HepG2 (cell line): ENCODE results near the gene DIRAS1. TPM values are rescaled to one million over a fixed set of nuclear protein-coding genes. Genes with fewer than 3 reads are reported as not detected.

Experiments
- EZH2 ChIP-seq: conservative IDR thresholded peaks from 2 replicates; pipeline ENCODE4 v1.6.1; 2012; ENCODE audit warnings: mild to moderate bottlenecking, low read depth, low read length, moderate library complexity
- HNRNPL ChIP-seq: fragments of 200-400 bp; formaldehyde crosslinking; IDR thresholded peaks from 2 replicates; pipeline ENCODE4 v1.6.1; 2017; ENCODE audit warnings: mild to moderate bottlenecking, low read depth, low read length
- JDP2 ChIP-seq: sonication (generic); formaldehyde crosslinking; IDR thresholded peaks from 2 replicates; pipeline ENCODE4 v1.8.1; 2022; ENCODE audit warnings: missing genetic modification reagents, borderline replicate concordance
- KAT2B ChIP-seq: fragments of 150-350 bp; IDR thresholded peaks from 2 replicates; pipeline ENCODE4 v1.6.1; 2014; ENCODE audit warnings: low read depth, low read length, borderline replicate concordance
- NFE2 ChIP-seq: sonication (generic); formaldehyde crosslinking; IDR thresholded peaks from 2 replicates; pipeline ENCODE4 v1.4.0; 2020; ENCODE audit warnings: missing genetic modification reagents
- SRSF4 ChIP-seq: fragments of 200-400 bp; formaldehyde crosslinking; IDR thresholded peaks from one replicate; pipeline ENCODE4 v1.6.1; 2018; ENCODE audit warnings: mild to moderate bottlenecking, low read depth, low read length, moderate library complexity; ENCODE audit not compliant: poor library complexity, severe bottlenecking
- ZBTB3 ChIP-seq: sonication (generic); formaldehyde crosslinking; IDR thresholded peaks from 2 replicates; pipeline ENCODE4 v1.4.0; 2020; ENCODE audit warnings: low read depth, mild to moderate bottlenecking, moderate library complexity, missing genetic modification reagents, borderline replicate concordance
- ZFY ChIP-seq: sonication (generic); formaldehyde crosslinking; IDR thresholded peaks from 2 replicates; pipeline ENCODE4 v1.4.0; 2020; ENCODE audit warnings: missing genetic modification reagents
- ZNF143 ChIP-seq: sonication (generic); formaldehyde crosslinking; IDR thresholded peaks from 2 replicates; pipeline ENCODE4 v1.4.0; 2020; ENCODE audit warnings: missing genetic modification reagents
- ZNF33A ChIP-seq: sonication (generic); formaldehyde crosslinking; IDR thresholded peaks from 2 replicates; pipeline ENCODE4 v1.5.1; 2020; ENCODE audit warnings: missing genetic modification reagents, mild to moderate bottlenecking, moderate library complexity, borderline replicate concordance
- ZNF614 ChIP-seq: IDR thresholded peaks from 2 replicates; pipeline ENCODE4 v1.6.1; 2018; ENCODE audit warnings: missing biosample characterization, missing genetic modification reagents, inconsistent platforms, borderline replicate concordance
- ZSCAN12 ChIP-seq: sonication (generic); formaldehyde crosslinking; IDR thresholded peaks from 2 replicates; pipeline ENCODE4 v1.9.0; 2021; ENCODE audit warnings: mild to moderate bottlenecking, missing genetic modification reagents
- polyA plus RNA-seq, 8 experiments: library from polyadenylated mRNA; depleted of rRNA in 3 of 8; stranded (reverse) in 7 of 8; unstranded in 1 of 8; fragments of >200 nt; fragmentation: Illumina TruSeq in 4 of 8; extraction: Trizol in 4 of 8; gene quantifications; 2 replicates each; pipeline versions ENCODE4 v1.2.1 to v1.2.3, GENCODE V29; 2011 to 2016; ENCODE audit warnings: low read depth in 4 of 8, missing spikeins in 1 of 8, mixed read lengths in 1 of 8; ENCODE audit not compliant: insufficient read depth in 1 of 8
- total RNA-seq, 5 experiments: library from RNA; depleted of rRNA; stranded (reverse); fragments of >200 nt; fragmentation: Illumina TruSeq; extraction: Trizol; gene quantifications; 2 replicates each; pipeline ENCODE4 v1.2.3, GENCODE V29; 2016; ENCODE audit warnings: low read depth in 1 of 5
- TF ChIP-seq, protein P1 (sequence below): sonication (generic); formaldehyde crosslinking; IDR thresholded peaks from 2 replicates; pipeline ENCODE4 v1.5.0; 2020; ENCODE audit warnings: mild to moderate bottlenecking, missing genetic modification reagents
- TF ChIP-seq, protein P2 (sequence below): sonication (generic); formaldehyde crosslinking; IDR thresholded peaks from 2 replicates; pipeline ENCODE4 v1.5.0; 2020; ENCODE audit warnings: mild to moderate bottlenecking, missing genetic modification reagents
- TF ChIP-seq, protein P3 (sequence below): sonication (generic); formaldehyde crosslinking; IDR thresholded peaks from 2 replicates; pipeline ENCODE4 v1.4.0; 2020; ENCODE audit warnings: mild to moderate bottlenecking, missing genetic modification reagents
- TF ChIP-seq, protein P4 (sequence below): sonication (generic); formaldehyde crosslinking; IDR thresholded peaks from 2 replicates; pipeline ENCODE4 v1.8.0; 2022; ENCODE audit warnings: mild to moderate bottlenecking, missing genetic modification reagents, moderate library complexity
- TF ChIP-seq, protein P5 (sequence below): sonication (generic); formaldehyde crosslinking; IDR thresholded peaks from 2 replicates; pipeline ENCODE4 v1.9.0; 2021; ENCODE audit warnings: missing genetic modification reagents, mild to moderate bottlenecking, borderline replicate concordance
- TF ChIP-seq, protein P6 (sequence below): sonication (generic); formaldehyde crosslinking; IDR thresholded peaks from 2 replicates; pipeline ENCODE4 v1.4.0; 2020; ENCODE audit warnings: missing genetic modification reagents

Gene DIRAS1
- total and polyA plus RNA-seq, 2 of the 13 experiments (the other 11 are each of a cell fraction or from before 2014, with no cell fraction given) = 0.97 to 1.8 TPM

DNA sequence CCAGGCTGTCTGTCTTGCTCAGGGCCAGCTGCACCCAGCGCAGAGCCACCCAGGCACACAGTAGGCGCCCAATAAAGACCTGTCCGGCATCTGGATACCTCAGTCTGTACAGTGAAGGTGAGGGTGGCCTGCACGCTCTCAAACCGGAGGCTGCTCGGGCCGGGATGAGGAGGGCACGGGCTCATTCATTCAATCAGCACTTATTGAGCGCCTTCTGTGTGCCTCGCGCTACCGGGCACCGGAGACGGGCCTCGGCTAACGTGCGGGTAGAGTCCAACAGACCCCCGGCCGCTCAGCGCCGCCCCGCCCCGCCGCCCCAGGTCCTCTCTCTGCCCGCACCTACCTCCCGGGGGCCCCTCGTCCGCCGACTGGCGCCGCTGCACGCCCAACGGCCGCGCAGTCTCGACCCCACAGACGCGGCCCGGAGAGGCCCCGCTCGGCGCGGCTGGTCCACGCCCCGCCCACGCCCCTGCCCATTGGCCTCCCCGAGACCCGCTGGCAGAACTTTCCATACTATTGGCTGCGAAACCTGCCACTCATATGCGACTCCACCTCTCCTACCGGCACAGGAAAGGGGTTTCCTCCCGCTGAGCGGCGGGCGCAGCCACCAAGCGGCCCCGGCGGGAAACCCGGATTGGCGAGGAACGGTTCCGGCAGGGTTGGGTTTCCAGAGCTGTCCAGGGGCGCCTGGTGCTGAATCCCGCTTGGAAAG lies 18.6 kb upstream of the DIRAS1 start, which contains the start of gene SLC39A3 (continued):
- TF ChIP-seq, protein P1, sequence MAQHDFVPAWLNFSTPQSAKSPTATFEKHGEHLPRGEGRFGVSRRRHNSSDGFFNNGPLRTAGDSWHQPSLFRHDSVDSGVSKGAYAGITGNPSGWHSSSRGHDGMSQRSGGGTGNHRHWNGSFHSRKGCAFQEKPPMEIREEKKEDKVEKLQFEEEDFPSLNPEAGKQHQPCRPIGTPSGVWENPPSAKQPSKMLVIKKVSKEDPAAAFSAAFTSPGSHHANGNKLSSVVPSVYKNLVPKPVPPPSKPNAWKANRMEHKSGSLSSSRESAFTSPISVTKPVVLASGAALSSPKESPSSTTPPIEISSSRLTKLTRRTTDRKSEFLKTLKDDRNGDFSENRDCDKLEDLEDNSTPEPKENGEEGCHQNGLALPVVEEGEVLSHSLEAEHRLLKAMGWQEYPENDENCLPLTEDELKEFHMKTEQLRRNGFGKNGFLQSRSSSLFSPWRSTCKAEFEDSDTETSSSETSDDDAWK = no peak
- TF ChIP-seq, protein P2, sequence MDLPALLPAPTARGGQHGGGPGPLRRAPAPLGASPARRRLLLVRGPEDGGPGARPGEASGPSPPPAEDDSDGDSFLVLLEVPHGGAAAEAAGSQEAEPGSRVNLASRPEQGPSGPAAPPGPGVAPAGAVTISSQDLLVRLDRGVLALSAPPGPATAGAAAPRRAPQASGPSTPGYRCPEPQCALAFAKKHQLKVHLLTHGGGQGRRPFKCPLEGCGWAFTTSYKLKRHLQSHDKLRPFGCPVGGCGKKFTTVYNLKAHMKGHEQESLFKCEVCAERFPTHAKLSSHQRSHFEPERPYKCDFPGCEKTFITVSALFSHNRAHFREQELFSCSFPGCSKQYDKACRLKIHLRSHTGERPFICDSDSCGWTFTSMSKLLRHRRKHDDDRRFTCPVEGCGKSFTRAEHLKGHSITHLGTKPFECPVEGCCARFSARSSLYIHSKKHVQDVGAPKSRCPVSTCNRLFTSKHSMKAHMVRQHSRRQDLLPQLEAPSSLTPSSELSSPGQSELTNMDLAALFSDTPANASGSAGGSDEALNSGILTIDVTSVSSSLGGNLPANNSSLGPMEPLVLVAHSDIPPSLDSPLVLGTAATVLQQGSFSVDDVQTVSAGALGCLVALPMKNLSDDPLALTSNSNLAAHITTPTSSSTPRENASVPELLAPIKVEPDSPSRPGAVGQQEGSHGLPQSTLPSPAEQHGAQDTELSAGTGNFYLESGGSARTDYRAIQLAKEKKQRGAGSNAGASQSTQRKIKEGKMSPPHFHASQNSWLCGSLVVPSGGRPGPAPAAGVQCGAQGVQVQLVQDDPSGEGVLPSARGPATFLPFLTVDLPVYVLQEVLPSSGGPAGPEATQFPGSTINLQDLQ (CRISPR knock-in tag) = peak; percentile 95
- TF ChIP-seq JDP2 (CRISPR knock-in tag) (peak; percentile 91; the same call in 1 of the 2 replicates), HNRNPL (peak; percentile 81), ZBTB3 (CRISPR knock-in tag) (peak; percentile 54; the same call in 1 of the 2 replicates), SRSF4 (no peak), ZSCAN12 (peak; percentile 93; the same call in 1 of the 2 replicates), ZNF143 (no peak), EZH2 (no peak), ZNF33A (CRISPR knock-in tag) (peak; percentile 89; the same call in 1 of the 2 replicates), ZFY (peak; percentile 58), KAT2B (no peak), ZNF614 (CRISPR knock-in tag) (peak; percentile 94), NFE2 (peak; percentile 65)
- TF ChIP-seq, protein P3, sequence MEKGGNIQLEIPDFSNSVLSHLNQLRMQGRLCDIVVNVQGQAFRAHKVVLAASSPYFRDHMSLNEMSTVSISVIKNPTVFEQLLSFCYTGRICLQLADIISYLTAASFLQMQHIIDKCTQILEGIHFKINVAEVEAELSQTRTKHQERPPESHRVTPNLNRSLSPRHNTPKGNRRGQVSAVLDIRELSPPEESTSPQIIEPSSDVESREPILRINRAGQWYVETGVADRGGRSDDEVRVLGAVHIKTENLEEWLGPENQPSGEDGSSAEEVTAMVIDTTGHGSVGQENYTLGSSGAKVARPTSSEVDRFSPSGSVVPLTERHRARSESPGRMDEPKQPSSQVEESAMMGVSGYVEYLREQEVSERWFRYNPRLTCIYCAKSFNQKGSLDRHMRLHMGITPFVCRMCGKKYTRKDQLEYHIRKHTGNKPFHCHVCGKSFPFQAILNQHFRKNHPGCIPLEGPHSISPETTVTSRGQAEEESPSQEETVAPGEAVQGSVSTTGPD (CRISPR knock-in tag) = peak; percentile 80
- TF ChIP-seq, protein P4, sequence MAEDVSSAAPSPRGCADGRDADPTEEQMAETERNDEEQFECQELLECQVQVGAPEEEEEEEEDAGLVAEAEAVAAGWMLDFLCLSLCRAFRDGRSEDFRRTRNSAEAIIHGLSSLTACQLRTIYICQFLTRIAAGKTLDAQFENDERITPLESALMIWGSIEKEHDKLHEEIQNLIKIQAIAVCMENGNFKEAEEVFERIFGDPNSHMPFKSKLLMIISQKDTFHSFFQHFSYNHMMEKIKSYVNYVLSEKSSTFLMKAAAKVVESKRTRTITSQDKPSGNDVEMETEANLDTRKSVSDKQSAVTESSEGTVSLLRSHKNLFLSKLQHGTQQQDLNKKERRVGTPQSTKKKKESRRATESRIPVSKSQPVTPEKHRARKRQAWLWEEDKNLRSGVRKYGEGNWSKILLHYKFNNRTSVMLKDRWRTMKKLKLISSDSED (CRISPR knock-in tag) = no peak
- TF ChIP-seq, protein P5, sequence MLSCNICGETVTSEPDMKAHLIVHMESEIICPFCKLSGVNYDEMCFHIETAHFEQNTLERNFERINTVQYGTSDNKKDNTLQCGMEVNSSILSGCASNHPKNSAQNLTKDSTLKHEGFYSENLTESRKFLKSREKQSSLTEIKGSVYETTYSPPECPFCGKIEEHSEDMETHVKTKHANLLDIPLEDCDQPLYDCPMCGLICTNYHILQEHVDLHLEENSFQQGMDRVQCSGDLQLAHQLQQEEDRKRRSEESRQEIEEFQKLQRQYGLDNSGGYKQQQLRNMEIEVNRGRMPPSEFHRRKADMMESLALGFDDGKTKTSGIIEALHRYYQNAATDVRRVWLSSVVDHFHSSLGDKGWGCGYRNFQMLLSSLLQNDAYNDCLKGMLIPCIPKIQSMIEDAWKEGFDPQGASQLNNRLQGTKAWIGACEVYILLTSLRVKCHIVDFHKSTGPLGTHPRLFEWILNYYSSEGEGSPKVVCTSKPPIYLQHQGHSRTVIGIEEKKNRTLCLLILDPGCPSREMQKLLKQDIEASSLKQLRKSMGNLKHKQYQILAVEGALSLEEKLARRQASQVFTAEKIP (CRISPR knock-in tag) = no peak
- TF ChIP-seq, protein P6, sequence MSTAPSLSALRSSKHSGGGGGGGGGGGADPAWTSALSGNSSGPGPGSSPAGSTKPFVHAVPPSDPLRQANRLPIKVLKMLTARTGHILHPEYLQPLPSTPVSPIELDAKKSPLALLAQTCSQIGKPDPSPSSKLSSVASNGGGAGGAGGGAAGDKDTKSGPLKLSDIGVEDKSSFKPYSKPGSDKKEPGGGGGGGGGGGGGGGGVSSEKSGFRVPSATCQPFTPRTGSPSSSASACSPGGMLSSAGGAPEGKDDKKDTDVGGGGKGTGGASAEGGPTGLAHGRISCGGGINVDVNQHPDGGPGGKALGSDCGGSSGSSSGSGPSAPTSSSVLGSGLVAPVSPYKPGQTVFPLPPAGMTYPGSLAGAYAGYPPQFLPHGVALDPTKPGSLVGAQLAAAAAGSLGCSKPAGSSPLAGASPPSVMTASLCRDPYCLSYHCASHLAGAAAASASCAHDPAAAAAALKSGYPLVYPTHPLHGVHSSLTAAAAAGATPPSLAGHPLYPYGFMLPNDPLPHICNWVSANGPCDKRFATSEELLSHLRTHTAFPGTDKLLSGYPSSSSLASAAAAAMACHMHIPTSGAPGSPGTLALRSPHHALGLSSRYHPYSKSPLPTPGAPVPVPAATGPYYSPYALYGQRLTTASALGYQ (CRISPR knock-in tag) = peak; percentile 89
